SK-N-MC (cell line): ENCODE data around the gene WTIP.
"Not testable (repeated sequence)": the region's sequence is repeated elsewhere in the genome, so short reads cannot be mapped to it uniquely, and the experiment has no call there.

ENCODE experiments used
- DNase-seq: peaks from one replicate; pipeline ENCODE4 v3.0.0-alpha.2; 2011; ENCODE audit warnings: low read depth, low spot score
- H3K27ac ChIP-seq: fragments of 200-600 bp; sonication (generic); 2 replicates; pipeline ENCODE4 v1.5.1; 2016; ENCODE audit warnings: mixed run types
- H3K36me3 ChIP-seq: fragments of 200-600 bp; sonication (generic); 2 replicates; pipeline ENCODE4 v1.6.1; 2017; ENCODE audit warnings: antibody characterized with exemption, low read length, mixed read lengths; ENCODE audit not compliant: insufficient read depth
- H3K4me3 ChIP-seq: fragments of 200-600 bp; sonication (generic); 2 replicates; pipeline ENCODE4 v1.5.1; 2016
- H3K9ac ChIP-seq: fragments of 200-600 bp; sonication (generic); 2 replicates; pipeline ENCODE4 v1.8.0; 2017; ENCODE audit warnings: mixed run types, mixed read lengths; ENCODE audit not compliant: insufficient read length
- H3K9me3 ChIP-seq: fragments of 200-600 bp; sonication (generic); 2 replicates; pipeline ENCODE4 v1.6.1; 2017; ENCODE audit warnings: low read depth, mild to moderate bottlenecking, antibody characterized with exemption, low read length, moderate library complexity, mixed read lengths
- EZH2 ChIP-seq: fragments of 200-600 bp; sonication (generic); IDR thresholded peaks from one replicate; pipeline ENCODE4 v1.6.1; 2017; ENCODE audit warnings: antibody characterized with exemption
- FOXP2 ChIP-seq: optimal IDR thresholded peaks from 2 replicates; pipeline ENCODE3; 2011; ENCODE audit warnings: mild to moderate bottlenecking, moderate library complexity; ENCODE audit not compliant: insufficient read depth; ENCODE audit errors: extremely low read length, control extremely low read depth
- POLR2AphosphoS5 ChIP-seq: IDR thresholded peaks from 2 replicates; pipeline ENCODE4 v1.6.1; 2012; ENCODE audit warnings: mild to moderate bottlenecking, low read depth, low read length, borderline replicate concordance

The WTIP gene

GRCh38 chr19:34457446-34457845 lies 24.1 kb upstream of the WTIP start:
- no peak overlapping the region for H3K4me3 ChIP-seq
- no peak overlapping the region for H3K9ac ChIP-seq
- no peak for DNase-seq
- TF ChIP-seq FOXP2: no peak
- TF ChIP-seq POLR2AphosphoS5: no peak
- TF ChIP-seq EZH2: no peak
- H3K36me3 ChIP-seq: peaks cover 85% of the 10 kb centered on the region
- no peaks in the 10 kb centered on the region for H3K9me3 ChIP-seq
- no peak overlapping the region for H3K27ac ChIP-seq

DNA sequence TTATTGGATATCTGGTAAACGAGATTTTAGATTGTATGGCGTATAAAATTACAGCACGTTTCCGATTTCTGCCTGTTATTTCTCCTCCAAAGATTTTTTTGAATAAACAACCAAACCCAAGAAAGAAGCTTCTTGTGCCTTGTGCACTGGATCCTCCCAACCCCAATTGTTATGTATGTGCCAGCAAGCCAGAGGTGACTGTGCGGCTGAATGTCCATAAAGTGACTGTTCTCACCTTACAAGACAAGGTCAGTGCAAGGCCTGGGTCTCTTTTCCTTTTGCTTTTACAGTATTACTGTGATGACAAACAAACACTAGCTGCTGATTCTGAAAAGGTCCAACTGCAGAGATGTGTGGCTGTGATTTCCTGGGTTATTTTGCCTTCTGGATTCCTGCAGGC lies 22.9 kb upstream of the WTIP start:
- no peak overlapping the region for H3K9ac ChIP-seq
- no peak overlapping the region for H3K27ac ChIP-seq
- TF ChIP-seq POLR2AphosphoS5: no peak
- TF ChIP-seq EZH2: no peak
- TF ChIP-seq FOXP2: no peak
- H3K36me3 ChIP-seq: peaks cover 85% of the 10 kb centered on the region
- H3K4me3 ChIP-seq: no peak overlapping the region
- H3K9me3 ChIP-seq: no peaks in the 10 kb centered on the region
- DNase-seq: no peak

DNA sequence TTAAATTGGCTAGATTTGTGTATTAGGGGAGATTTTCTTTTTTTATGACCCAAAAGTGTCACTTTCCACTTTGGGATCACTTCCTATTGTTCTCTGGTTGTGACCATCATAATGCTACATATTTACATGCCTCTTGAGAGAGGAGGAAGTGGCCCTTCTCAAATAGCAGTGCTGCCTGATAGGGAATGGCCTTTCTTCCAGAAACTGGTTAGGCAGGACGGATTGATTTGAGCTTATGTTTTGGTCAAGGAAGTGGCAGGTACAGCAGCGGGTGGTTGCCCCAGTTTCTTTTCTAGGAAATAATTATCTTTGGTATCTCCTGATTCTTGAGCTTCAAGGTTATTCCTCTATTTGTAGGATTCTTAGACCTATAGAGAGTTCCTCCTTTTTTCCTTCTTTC lies 21.9 kb upstream of the WTIP start:
- Histone ChIP-seq H3K27ac (no peak overlapping the region), H3K4me3 (no peak overlapping the region), H3K36me3 (peaks cover 85% of the 10 kb centered on the region), H3K9me3 (no peaks in the 10 kb centered on the region), H3K9ac (no peak overlapping the region)
- no peak for DNase-seq
- TF ChIP-seq POLR2AphosphoS5 (no peak), FOXP2 (no peak), EZH2 (no peak)

DNA sequence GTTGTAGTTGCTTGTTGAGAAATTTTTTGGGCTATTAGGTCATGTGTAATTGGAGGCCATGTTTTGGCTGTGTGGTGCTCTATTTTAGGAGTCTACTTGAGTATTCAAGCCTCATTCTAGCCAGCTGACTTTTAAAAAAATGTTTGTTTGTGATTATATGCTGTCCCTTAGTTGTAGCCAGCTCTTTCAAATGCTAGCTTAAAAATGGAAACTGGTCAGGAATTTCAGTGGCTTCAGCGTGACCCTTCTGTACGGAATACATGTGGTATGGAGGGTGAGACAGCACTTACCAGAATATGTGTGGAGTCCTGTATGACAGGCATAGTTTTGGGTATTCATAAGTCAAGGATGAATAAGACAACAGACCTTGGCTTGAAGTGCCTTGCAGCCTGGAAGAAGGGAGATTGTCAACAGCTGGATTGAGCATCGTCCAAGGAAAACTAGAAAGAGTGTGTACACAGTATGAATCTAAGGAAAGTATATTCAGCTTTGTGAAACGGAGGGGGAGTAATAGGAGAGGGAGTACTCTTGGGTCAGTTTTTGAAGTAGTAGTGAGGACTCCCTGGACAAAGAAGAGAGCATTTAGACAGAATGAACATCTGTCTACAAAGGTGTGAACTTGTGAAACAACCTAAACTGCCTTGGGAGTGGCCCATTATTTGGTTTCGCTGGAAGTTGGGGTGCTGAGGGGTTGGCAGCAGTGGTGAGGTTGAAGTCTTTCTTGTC lies 20.0 kb upstream of the WTIP start:
- Histone ChIP-seq H3K4me3 (no peak overlapping the region), H3K36me3 (peaks cover 90% of the 10 kb centered on the region), H3K27ac (no peak overlapping the region), H3K9me3 (no peaks in the 10 kb centered on the region), H3K9ac (no peak overlapping the region)
- DNase-seq: no peak
- TF ChIP-seq EZH2: no peak
- no peak for TF ChIP-seq POLR2AphosphoS5
- TF ChIP-seq FOXP2: no peak

- H3K4me3 ChIP-seq, DNase-seq, H3K9ac ChIP-seq, H3K9me3 ChIP-seq, H3K27ac ChIP-seq: not testable (repeated sequence)
- peaks cover 99% of the 10 kb centered on the region for H3K36me3 ChIP-seq
Measured at GRCh38 chr19:34464785-34465184, 16.8 kb upstream of the WTIP start.

DNA sequence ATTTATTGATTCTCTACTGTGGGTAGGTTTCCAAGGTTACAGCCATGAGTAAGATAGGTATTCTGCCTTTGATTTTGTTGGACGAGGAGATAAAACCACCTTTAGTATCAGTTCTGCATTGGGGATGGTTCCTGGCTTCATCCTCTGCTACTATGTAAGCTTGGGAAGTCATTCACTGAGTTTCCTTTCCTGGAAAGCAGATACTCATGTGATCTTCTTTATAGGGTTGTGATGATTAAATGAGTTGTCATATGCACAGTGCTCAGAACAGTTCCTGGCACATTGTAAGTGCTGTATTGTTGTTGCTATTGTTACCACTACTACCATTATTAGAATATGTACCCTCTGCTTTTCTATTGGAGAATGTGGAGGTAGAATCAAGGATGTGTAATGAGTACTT lies 13.1 kb upstream of the WTIP start:
- H3K27ac ChIP-seq: no peak overlapping the region
- H3K9ac ChIP-seq: no peak overlapping the region
- DNase-seq: no peak
- H3K4me3 ChIP-seq: no peak overlapping the region
- H3K36me3 ChIP-seq: peaks cover 96% of the 10 kb centered on the region
- H3K9me3 ChIP-seq: no peaks in the 10 kb centered on the region
- TF ChIP-seq POLR2AphosphoS5 (no peak), EZH2 (no peak), FOXP2 (no peak)

DNA sequence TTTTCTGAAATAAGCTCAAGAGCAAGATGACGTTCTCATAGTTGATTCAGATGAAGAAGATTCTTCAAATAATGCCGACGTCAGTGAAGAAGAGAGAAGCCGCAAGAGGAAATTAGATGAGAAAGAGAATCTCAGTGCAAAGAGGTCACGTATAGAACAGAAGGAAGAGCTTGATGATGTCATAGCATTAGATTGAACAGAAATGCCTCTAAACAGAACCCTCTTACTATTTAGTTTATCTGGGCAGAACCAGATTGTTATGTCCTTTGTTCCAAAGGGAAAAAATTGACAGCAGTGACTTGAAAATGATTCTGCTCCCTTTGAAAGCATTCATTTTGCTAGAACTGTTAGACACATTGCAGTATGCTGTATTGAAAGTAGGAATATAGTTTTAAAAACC lies 12.5 kb upstream of the WTIP start:
- H3K9ac ChIP-seq, H3K4me3 ChIP-seq: not testable (repeated sequence)
- peaks cover 90% of the 10 kb centered on the region for H3K36me3 ChIP-seq

GRCh38 chr19:34471906-34472700 lies 9.5 kb upstream of the WTIP start:
- no peak overlapping the region for H3K4me3 ChIP-seq
- peaks cover 61% of the 10 kb centered on the region for H3K36me3 ChIP-seq
- no peak for TF ChIP-seq FOXP2
- no peak for DNase-seq
- H3K9me3 ChIP-seq: no peaks in the 10 kb centered on the region
- H3K9ac ChIP-seq: no peak overlapping the region
- H3K27ac ChIP-seq: no peak overlapping the region

More for the DNA sequence above, 12.5 kb upstream of the WTIP start:
- not testable (repeated sequence) for H3K9me3 ChIP-seq, DNase-seq, H3K27ac ChIP-seq

DNA sequence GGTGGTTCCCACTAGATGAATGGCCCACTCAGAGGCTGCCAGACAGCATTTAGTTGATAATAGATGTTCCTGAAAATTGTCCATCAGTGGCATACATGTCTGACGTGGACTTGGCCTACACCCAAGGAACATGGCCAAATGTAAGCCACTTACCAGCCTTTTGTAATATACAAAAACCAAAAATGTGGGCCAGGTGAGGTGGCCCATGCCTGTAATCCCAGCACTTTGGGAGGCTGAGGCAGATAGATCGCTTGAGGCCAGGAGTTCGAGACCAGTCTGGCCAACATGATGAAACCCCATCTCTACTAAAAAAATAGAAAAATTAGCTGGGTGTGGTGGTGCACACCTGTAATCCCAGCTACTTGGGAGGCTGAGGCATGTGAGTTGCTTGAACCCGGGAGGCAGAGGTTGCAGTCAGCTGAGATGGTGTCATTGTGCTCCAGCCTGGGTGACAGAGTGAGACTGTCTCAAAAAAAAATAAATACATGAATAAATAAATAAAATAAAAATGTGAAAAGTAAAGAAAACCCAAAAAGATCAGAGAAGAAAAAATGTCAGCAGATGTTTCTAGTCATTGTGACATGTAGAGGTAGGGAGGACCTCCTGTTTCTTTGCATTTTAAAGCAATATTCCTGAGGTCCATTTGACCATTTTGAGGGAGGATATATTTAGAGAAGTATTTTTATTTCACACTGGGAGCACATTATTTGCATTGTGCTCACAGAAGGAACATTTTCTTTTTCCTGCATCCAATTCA lies 7.1 kb upstream of the WTIP start:
- H3K36me3 ChIP-seq: peaks cover 37% of the 10 kb centered on the region
- no peaks in the 10 kb centered on the region for H3K9me3 ChIP-seq
- H3K4me3 ChIP-seq: no peak overlapping the region
- no peak overlapping the region; the same call in 1 of the 2 replicates for H3K27ac ChIP-seq
- no peak overlapping the region for H3K9ac ChIP-seq
- TF ChIP-seq FOXP2 (no peak), EZH2 (no peak), POLR2AphosphoS5 (no peak)
- DNase-seq: no peak
